Tibial artery (tissue), 4 donors: ENCODE data around the gene ZBED2.

Source experiments
- DNase-seq, 2 donors: peaks; one replicate each; pipeline ENCODE4 v3.0.0-alpha.2; 2019
- H3K27ac ChIP-seq, 2 donors: fragments of 200-600 bp; sonication (generic) in 1 of 2; 1 replicate in 1 of 2; 2 replicates in 1 of 2; pipeline ENCODE4 v1.5.1; 2018 to 2019; ENCODE audit warnings: mild to moderate bottlenecking in 1 of 2
- H3K27me3 ChIP-seq, 2 donors: fragments of 200-600 bp; sonication (generic) in 1 of 2; one replicate each; pipeline versions ENCODE4 v1.5.1 to v1.6.0; 2016 to 2019
- H3K36me3 ChIP-seq, 3 donors: fragments of 200-600 bp; sonication (generic) in 2 of 3; one replicate each; pipeline ENCODE4 v1.5.1; 2016 to 2019; ENCODE audit warnings: mild to moderate bottlenecking in 2 of 3
- H3K4me1 ChIP-seq, 4 donors: fragments of 200-600 bp; sonication (generic) in 2 of 4; 1 replicate in 3 of 4; 2 replicates in 1 of 4; pipeline ENCODE4 v1.5.1; 2016 to 2019
- H3K4me3 ChIP-seq, 2 donors: fragments of 200-600 bp; sonication (generic) in 1 of 2; 1 replicate in 1 of 2; 2 replicates in 1 of 2; pipeline ENCODE4 v1.5.1; 2018 to 2019; ENCODE audit warnings: mild to moderate bottlenecking in 2 of 2
- H3K9me3 ChIP-seq, 3 donors: fragments of 200-600 bp; sonication (generic) in 1 of 3; one replicate each; pipeline ENCODE4 v1.5.1; 2016 to 2019
- CTCF ChIP-seq, 2 experiments: fragments of 200-600 bp in 1 of 2; fragments of 450-650 bp in 1 of 2; IDR thresholded peaks; one replicate each; pipeline ENCODE4 v1.5.1; 2017 to 2019; ENCODE audit warnings: antibody characterized with exemption in 2 of 2, mild to moderate bottlenecking in 1 of 2, moderate library complexity in 1 of 2
- intact Hi-C: fragments of 100-400 bp; cut with DNase I; formaldehyde crosslinking; loops from one replicate; pipeline ENCODE4 v1.15.0; 2023; ENCODE audit warnings: low total_unique reads

ZBED2 gene

GRCh38 chr3:111603679-111604078 lies 8.5 kb upstream of the ZBED2 start:
- no peak for DNase-seq
- no peak for TF ChIP-seq CTCF (IDR thresholded peaks at IDR 0.05)
- intact Hi-C loops = no loop called here
- no peaks in the 10 kb centered on the region for H3K36me3 ChIP-seq
- H3K4me1 ChIP-seq = no peaks in the 10 kb centered on the region
- H3K27ac ChIP-seq = no peak overlapping the region
- H3K4me3 ChIP-seq = no peak overlapping the region
- H3K27me3 ChIP-seq = no peaks in the 10 kb centered on the region
- no peaks in the 10 kb centered on the region for H3K9me3 ChIP-seq

GRCh38 chr3:111601810-111602209 lies 6.7 kb upstream of the ZBED2 start:
- Histone ChIP-seq H3K36me3 (no peaks in the 10 kb centered on the region), H3K4me1 (no peaks in the 10 kb centered on the region), H3K27me3 (no peaks in the 10 kb centered on the region), H3K27ac (no peak overlapping the region), H3K4me3 (no peak overlapping the region), H3K9me3 (no peaks in the 10 kb centered on the region)
- TF ChIP-seq CTCF (IDR thresholded peaks at IDR 0.05) = no peak
- DNase-seq = no peak
- intact Hi-C loops = no loop called here

- Histone ChIP-seq H3K36me3 (no peaks in the 10 kb centered on the region), H3K27ac (no peak overlapping the region), H3K4me1 (no peaks in the 10 kb centered on the region), H3K4me3 (no peak overlapping the region), H3K9me3 (no peaks in the 10 kb centered on the region), H3K27me3 (no peaks in the 10 kb centered on the region)
- DNase-seq = no peak
- TF ChIP-seq CTCF (IDR thresholded peaks at IDR 0.05) = no peak
- intact Hi-C loops = no loop called here
Measured at GRCh38 chr3:111598552-111598951, 3.4 kb upstream of the ZBED2 start.

GRCh38 chr3:111598139-111598538 lies 3.0 kb upstream of the ZBED2 start:
- no peak for DNase-seq
- H3K36me3 ChIP-seq = no peaks in the 10 kb centered on the region
- no peaks in the 10 kb centered on the region for H3K27me3 ChIP-seq
- H3K4me3 ChIP-seq = no peak overlapping the region
- H3K27ac ChIP-seq = no peak overlapping the region
- intact Hi-C loops = no loop called here
- no peak for TF ChIP-seq CTCF (IDR thresholded peaks at IDR 0.05)
- H3K9me3 ChIP-seq = no peaks in the 10 kb centered on the region
- H3K4me1 ChIP-seq = no peaks in the 10 kb centered on the region

GRCh38 chr3:111596328-111596727 lies 1.2 kb upstream of the ZBED2 start:
- Histone ChIP-seq H3K27ac (no peak overlapping the region), H3K4me3 (no peak overlapping the region), H3K9me3 (no peaks in the 10 kb centered on the region), H3K27me3 (no peaks in the 10 kb centered on the region), H3K4me1 (no peaks in the 10 kb centered on the region), H3K36me3 (no peaks in the 10 kb centered on the region)
- intact Hi-C loops = no loop called here
- DNase-seq = no peak
- no peak for TF ChIP-seq CTCF (IDR thresholded peaks at IDR 0.05)

- no peaks in the 10 kb centered on the region for H3K27me3 ChIP-seq
- H3K36me3 ChIP-seq = no peaks in the 10 kb centered on the region
- no peaks in the 10 kb centered on the region for H3K9me3 ChIP-seq
- no peak for DNase-seq
- H3K4me3 ChIP-seq = no peak overlapping the region
- H3K27ac ChIP-seq = no peak overlapping the region
- H3K4me1 ChIP-seq = no peaks in the 10 kb centered on the region
- intact Hi-C loops = no loop called here
- TF ChIP-seq CTCF (IDR thresholded peaks at IDR 0.05) = no peak
Measured at GRCh38 chr3:111594781-111595180, 365 bp downstream of the ZBED2 start.
